Bone marrow (tissue), 2 donors: ENCODE data around the gene RITA1.

Experiments used
- DNase-seq, 2 donors: peaks; one replicate each; lab custom pipeline; 2025; lab: John Stamatoyannopoulos, UW

Gene RITA1

DNA sequence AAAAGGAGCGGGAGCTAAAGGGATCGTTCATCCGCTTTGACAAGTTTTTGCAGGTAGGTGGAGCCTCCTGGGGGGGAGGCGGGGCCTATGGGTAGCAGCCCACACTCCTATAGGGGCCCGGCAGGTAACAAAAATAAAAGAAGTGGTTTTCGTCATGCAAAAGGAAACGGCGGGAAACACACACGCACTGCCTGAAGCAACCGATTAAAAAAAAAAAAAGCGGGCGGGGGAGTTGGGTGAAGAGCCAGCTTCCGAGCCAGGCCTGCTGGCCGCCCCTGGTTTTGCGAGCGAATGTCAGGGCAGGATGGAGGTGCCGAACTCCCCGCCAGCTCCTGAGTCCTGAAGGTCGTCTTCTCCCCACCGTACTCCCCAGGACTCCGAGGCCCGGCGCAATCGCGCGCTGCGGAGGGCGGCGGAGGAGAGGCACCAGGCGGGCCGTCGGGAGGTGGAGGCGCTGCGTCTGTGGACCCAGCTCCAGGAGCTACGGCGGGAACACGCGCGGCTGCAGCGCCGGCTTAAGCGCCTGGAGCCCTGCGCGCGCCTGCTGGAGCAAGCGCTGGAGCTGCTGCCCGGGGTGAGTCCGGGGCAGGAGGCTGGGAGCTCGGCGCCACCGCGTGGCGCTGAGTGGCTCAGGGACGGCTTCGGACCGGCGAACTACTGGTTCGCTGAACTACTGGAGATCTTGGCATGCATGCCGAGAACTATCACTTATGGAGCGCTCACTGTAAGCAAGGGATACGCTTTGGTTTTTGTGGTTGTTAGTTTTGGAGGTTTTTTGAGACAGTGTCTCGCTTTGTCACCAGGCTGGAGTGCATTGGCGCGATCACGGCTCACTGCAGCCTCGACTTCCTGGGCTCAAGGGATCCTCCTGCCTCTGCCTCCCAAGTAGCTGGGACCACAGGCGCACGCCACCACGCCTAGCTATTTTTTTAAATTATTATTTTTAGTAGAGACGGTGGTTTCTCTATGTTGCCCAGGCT, 32.4 kb upstream of the RITA1 start:
- DNase-seq: peak in 1 of 2 donors; percentile 40

GRCh38 chr12:113154351-113154973, 31.1 kb upstream of the RITA1 start:
- DNase-seq: no peak

DNA sequence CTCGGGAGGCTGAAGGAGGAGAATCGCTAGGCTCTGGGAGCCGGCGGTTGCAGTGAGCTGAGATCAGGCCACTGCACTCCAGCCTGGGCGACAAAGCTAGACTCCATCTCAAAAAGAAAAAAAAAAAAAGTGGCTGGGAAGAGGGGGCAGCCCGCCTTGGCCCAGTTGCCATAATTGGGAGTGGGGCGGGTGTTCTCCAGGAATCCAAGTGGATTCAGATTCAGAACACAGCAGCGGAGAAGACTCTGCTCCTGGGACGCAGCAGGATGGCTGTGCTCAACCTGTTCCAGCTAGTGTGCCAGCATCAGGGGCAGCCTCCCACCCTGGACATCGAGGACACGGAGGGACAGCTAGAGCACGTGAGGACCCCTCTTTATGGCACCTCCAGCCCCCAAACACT, 30.5 kb upstream of the RITA1 start:
- DNase-seq: no peak

DNA sequence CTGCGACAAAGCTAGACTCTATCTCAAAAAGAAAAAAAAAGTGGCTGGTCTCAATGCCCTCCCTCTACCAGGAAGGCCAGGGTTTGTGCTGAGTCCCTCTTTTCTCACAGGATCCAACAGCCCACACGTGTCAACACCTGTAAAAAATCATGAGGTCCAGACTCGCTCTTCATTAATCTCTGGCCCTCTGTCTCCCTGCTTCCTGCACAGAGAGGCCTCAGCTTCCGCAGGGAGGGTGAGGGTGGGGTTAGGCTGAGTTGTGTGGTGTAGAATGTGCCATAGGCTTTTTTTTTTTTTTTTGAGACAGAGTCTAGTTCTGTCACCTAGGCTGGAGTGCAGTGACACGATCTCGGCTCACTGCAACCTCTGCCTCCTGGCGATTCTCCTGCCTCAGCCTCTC, 29.9 kb upstream of the RITA1 start:
- no peak for DNase-seq

GRCh38 chr12:113157218-113157859, 28.2 kb upstream of the RITA1 start:
- DNase-seq: no peak

GRCh38 chr12:113158439-113159203, 26.9 kb upstream of the RITA1 start:
- no peak for DNase-seq

DNA sequence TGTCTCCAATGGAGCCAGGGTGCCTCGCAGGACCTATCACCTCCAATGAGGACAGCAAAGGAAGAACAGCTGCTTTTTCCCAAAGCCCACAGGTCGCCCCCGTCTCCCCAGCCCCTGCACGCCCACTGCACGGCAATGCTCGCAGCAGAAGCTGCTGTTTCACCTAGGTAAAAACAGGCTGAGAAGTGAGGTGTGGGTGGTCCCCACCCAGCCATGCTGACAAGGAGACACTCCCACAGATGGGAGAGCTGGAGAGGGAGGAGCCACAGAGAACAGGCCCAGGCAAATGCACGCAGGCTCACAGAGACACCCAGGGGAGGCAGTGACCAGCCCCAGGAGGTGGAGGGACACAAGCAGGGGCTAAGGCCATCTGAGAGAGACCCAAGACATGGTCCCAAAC, 25.6 kb upstream of the RITA1 start:
- DNase-seq: no peak

- DNase-seq: no peak
Observed at GRCh38 chr12:113161415-113162016, 24.0 kb upstream of the RITA1 start.

DNA sequence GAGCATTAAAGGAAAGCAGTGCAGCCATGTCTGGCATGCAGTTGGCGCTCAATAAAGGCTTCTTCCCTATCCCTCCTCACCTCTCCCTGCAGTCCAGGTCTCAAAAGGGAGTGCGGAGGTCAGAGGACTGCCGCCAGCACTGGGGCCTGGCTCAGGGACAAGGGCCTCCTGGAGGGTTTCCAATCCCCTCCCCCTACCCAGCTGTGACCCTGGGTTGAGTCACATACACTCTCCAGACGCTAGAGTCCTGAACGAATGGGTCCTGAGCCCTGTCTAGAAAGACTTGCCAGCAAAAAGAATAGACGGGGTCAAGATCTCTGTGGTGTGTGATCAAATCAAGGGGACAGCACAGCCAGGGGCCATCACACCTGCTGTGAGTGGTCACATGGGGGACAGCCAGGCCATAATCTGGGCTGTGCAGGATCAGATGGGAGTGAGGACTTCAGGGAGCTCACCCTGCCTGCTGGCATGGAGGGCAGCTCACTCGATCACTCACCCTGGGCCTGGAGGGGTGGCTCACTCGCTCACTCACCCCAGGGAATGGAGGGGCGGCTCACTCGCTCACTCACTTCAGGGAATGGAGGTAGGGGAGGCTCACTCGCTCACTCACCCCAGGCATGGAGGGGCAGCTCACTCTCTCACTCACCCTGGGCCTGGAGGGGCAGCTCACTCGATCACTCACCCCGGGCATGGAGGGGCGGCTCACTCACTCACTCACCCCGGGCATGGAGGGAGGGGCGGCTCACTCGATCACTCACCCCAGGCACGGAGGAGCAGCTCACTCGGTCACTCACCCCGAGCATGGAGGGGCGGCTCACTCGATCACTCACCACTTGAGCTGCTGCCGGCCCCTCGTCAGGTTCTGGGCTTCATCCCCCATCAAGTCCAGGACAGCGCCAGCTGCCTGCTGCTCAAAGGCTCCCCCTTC, 23.2 kb upstream of the RITA1 start:
- DNase-seq: no peak

- DNase-seq: no peak
Observed at GRCh38 chr12:113163030-113163360, 22.5 kb upstream of the RITA1 start.

- no peak for DNase-seq
Observed at GRCh38 chr12:113164014-113164413, 21.5 kb upstream of the RITA1 start.

DNA sequence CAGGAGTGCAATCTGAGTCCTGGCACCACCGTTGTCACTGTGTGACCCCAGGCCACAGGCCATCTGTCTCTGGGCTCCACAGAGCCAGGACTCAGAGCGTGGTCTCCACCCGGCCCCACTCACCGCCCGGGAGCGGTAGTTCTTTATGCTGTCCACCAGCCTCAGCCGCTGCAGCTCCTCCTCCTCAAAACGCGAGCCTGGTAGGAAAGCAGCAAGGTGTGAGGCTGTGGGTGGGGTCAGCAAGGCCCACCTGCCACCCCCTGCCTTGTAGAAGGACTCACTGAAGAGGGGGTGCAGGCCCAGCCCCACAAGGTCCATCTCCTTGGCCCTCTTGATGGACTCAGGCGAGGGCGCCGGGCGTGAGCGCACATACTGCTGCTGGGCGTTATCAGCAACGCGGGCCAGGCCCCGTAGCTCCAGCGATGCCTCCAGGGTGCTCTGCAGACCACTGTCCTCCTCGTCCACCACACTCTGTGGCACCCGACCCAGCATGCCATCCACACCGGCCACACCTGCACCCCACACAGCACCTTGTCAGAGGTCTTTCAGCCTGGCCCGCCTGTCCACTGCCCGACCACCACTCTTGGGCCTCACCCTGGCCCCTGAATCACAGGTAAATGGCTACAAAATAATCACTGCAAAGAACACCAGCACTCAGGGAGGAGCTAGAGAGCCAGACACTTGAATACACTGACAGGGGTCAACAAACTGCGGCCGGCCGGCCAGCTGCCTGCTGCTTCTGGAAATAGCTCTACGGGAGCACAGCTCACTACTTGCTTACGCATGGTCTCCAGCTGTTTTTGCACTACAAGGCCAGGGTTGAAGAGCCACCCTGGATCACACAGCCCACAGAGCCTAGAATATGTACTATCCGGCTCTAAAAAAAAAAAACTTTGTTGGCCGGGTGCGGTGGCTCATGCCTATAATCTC, 19.7 kb upstream of the RITA1 start:
- DNase-seq: no peak

DNA sequence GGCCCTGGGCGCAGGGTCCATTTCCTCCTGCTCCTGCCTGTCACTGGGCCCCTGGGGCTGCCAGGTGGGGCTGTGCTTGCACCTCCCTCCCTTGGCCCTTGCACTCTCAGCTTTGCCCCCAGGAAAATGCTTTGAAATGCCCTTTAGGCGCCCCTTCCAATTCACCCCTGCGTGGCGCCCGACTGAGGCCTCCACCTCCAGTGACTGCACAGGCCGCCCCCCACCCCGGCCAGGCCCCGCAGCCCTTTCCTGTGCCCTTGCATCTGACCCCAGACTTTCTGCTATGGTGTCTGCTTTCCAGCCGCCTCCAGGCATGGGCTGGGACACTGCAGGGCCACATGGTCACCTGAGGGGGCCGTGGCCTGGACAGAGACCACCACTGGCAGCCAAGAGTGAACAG, 17.7 kb upstream of the RITA1 start:
- no peak for DNase-seq

GRCh38 chr12:113169697-113170096, 15.8 kb upstream of the RITA1 start:
- no peak for DNase-seq

- no peak for DNase-seq
Observed at GRCh38 chr12:113170457-113170856, 15.1 kb upstream of the RITA1 start.

GRCh38 chr12:113170926-113171325, 14.6 kb upstream of the RITA1 start:
- DNase-seq: no peak

DNA sequence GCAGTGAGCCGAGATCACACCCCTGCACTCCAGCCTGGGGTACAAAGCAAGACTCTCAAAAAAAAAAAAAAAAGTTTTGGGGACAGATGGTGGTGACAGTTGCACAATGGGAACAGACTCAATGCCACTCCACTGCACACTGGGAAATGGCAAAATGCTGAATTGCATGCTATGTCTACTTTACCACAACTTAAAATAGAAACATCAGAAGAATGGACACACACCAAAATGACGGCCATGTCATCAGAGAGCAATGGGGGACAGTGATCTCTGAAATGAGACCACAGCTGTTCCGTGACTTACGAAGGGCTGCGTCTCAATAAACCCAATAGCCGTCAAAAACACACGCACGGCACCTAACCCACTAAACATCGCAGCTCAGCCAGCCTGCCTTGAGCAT, 14.0 kb upstream of the RITA1 start:
- DNase-seq: no peak

DNA sequence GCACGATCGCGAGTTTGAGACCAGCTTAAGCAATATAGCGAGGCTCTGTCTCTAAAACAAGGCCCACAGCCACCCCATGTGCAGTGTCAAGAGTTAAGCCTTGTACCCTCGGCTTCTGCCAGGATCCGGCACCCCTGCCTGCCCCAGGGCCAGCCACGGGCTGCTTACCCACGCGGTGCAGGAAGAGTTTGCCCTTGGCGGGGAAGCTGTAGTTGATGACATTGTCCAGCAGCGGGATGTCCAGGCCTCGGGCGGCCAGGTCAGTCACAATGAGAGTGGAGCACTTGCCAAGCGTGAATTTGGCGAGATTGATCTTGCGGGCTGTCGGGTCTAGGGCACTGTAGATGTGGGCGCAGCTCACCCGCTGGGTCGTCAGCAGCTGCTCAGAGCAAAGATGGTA, 13.3 kb upstream of the RITA1 start:
- no peak for DNase-seq

- DNase-seq: no peak
Observed at GRCh38 chr12:113173081-113173698, 12.3 kb upstream of the RITA1 start.
